CD14-positive monocyte (primary cell): Measurements from ENCODE around the gene RNU6-7. TPM values are rescaled to one million over a fixed set of nuclear protein-coding genes. Genes with fewer than 3 reads are reported as not detected.

Experiments used
- DNase-seq, 3 donors: peaks; one replicate each; pipeline ENCODE4 v3.0.0-alpha.2; 2011 to 2022
- H2AFZ ChIP-seq: 2 replicates; pipeline ENCODE4 v1.6.0; 2012; ENCODE audit warnings: mild to moderate bottlenecking, low read depth, low read length, inconsistent platforms; ENCODE audit not compliant: insufficient read depth, poor library complexity, severe bottlenecking
- H3K27ac ChIP-seq, 2 donors: 1 replicate in 1 of 2; 2 replicates in 1 of 2; pipeline ENCODE4 v1.5.1; 2012 to 2013; ENCODE audit warnings: low read length in 2 of 2, control low read depth in 1 of 2, inconsistent platforms in 1 of 2, low read depth in 1 of 2, mild to moderate bottlenecking in 1 of 2
- H3K27me3 ChIP-seq, 2 donors: one replicate each; pipeline versions ENCODE4 v1.6.0 to v1.6.1; 2011 to 2013; ENCODE audit warnings: low read length in 2 of 2; ENCODE audit not compliant: control insufficient read depth in 2 of 2, insufficient read depth in 2 of 2
- H3K36me3 ChIP-seq, 2 donors: replicated peaks in 1 of 2; 1 replicate in 1 of 2; 2 replicates in 1 of 2; pipeline versions ENCODE4 v1.5.1 to v1.6.1; 2012 to 2013; ENCODE audit warnings: low read length in 2 of 2, control low read depth in 1 of 2, inconsistent platforms in 1 of 2, mild to moderate bottlenecking in 1 of 2; ENCODE audit not compliant: insufficient read depth in 2 of 2, control insufficient read depth in 1 of 2
- H3K4me1 ChIP-seq, 2 donors: 1 replicate in 1 of 2; 2 replicates in 1 of 2; pipeline versions ENCODE4 v1.5.1 to v1.6.1; 2012 to 2013; ENCODE audit warnings: low read length in 2 of 2, control low read depth in 1 of 2, inconsistent platforms in 1 of 2, mild to moderate bottlenecking in 1 of 2, moderate library complexity in 1 of 2; ENCODE audit not compliant: insufficient read depth in 2 of 2, control insufficient read depth in 1 of 2
- H3K4me2 ChIP-seq: replicated peaks from 2 replicates; pipeline ENCODE3; 2012; ENCODE audit warnings: low read length, moderate library complexity, mild to moderate bottlenecking; ENCODE audit not compliant: poor library complexity, severe bottlenecking; ENCODE audit errors: extremely low read depth
- H3K4me3 ChIP-seq, 3 experiments: fragments of 200-600 bp in 1 of 3; sonication (generic) in 1 of 3; replicated peaks in 1 of 3; 1 replicate in 2 of 3; 2 replicates in 1 of 3; pipeline ENCODE4 v1.5.1; 2011 to 2013; ENCODE audit warnings: low read length in 3 of 3, mild to moderate bottlenecking in 3 of 3, control low read depth in 2 of 3, low read depth in 2 of 3, inconsistent platforms in 1 of 3, moderate library complexity in 1 of 3
- H3K79me2 ChIP-seq: 2 replicates; pipeline ENCODE4 v1.6.0; 2012; ENCODE audit warnings: mild to moderate bottlenecking, control low read depth, inconsistent platforms, low read length, moderate library complexity; ENCODE audit not compliant: insufficient read depth
- H3K9ac ChIP-seq: 2 replicates; pipeline ENCODE4 v1.6.0; 2017; ENCODE audit warnings: low read length, mild to moderate bottlenecking; ENCODE audit not compliant: insufficient read depth, poor library complexity, severe bottlenecking
- H3K9me3 ChIP-seq, 2 donors: replicated peaks in 1 of 2; 1 replicate in 1 of 2; 2 replicates in 1 of 2; pipeline versions ENCODE4 v1.5.1 to v1.6.1; 2012 to 2013; ENCODE audit warnings: low read length in 2 of 2, control low read depth in 1 of 2; ENCODE audit not compliant: control insufficient read depth in 1 of 2, insufficient read depth in 1 of 2
- H4K20me1 ChIP-seq: 2 replicates; pipeline ENCODE4 v1.6.0; 2012; ENCODE audit warnings: mild to moderate bottlenecking, low read length, control low read depth, moderate library complexity; ENCODE audit not compliant: insufficient read depth
- H3K27ac Mint-ChIP-seq, 7 donors: one replicate each; pipeline ENCODE4 v1.8.0; 2020; ENCODE audit warnings: mild to moderate bottlenecking in 7 of 7, mixed read lengths in 7 of 7, moderate library complexity in 6 of 7, inconsistent platforms in 2 of 7
- H3K27me3 Mint-ChIP-seq, 3 donors: one replicate each; pipeline ENCODE4 v1.8.0; 2021 to 2022; ENCODE audit warnings: low read depth in 3 of 3, mild to moderate bottlenecking in 3 of 3, mixed read lengths in 3 of 3, moderate library complexity in 3 of 3, inconsistent platforms in 1 of 3
- H3K36me3 Mint-ChIP-seq, 2 donors: one replicate each; pipeline ENCODE4 v1.8.0; 2020; ENCODE audit warnings: mixed read lengths in 2 of 2, inconsistent platforms in 1 of 2, mild to moderate bottlenecking in 1 of 2
- H3K4me1 Mint-ChIP-seq: one replicate; pipeline ENCODE4 v1.8.0; 2020; ENCODE audit warnings: mild to moderate bottlenecking, mixed read lengths
- H3K4me3 Mint-ChIP-seq, 2 donors: one replicate each; pipeline ENCODE4 v1.8.0; 2020; ENCODE audit warnings: mild to moderate bottlenecking in 2 of 2, mixed read lengths in 2 of 2, moderate library complexity in 1 of 2
- H3K9me3 Mint-ChIP-seq, 7 donors: one replicate each; pipeline ENCODE4 v1.8.0; 2020 to 2022; ENCODE audit warnings: mixed read lengths in 7 of 7, mild to moderate bottlenecking in 6 of 7, moderate library complexity in 6 of 7, inconsistent platforms in 2 of 7
- CTCF ChIP-seq: fragments of 200-600 bp; IDR thresholded peaks from one replicate; pipeline ENCODE4 v1.8.0; 2022; ENCODE audit warnings: antibody characterized with exemption, mild to moderate bottlenecking
- WGBS: methylation state at CpG from one replicate; pipeline ENCODE4 v1.1.5; 2013; ENCODE audit warnings: missing lambda C conversion rate; ENCODE audit not compliant: insufficient coverage; 5-methylcytosine and 5-hydroxymethylcytosine counted together
- intact Hi-C, 2 donors: fragments of 100-400 bp; cut with micrococcal nuclease; formaldehyde crosslinking; loops; one replicate each; pipeline versions ENCODE4 v1.15.0 to v1.15.1; 2023
- polyA plus RNA-seq, 3 donors: library from polyadenylated mRNA; depleted of rRNA in 1 of 3; unstranded in 2 of 3; stranded (reverse) in 1 of 3; fragments of 300-500 nt in 2 of 3; fragments of >200 nt in 1 of 3; fragmentation: Illumina TruSeq in 2 of 3; gene quantifications; 1 replicate in 2 of 3; 2 replicates in 1 of 3; pipeline ENCODE4 v1.2.3, GENCODE V29; 2012 to 2021

RNU6-7 gene
- polyA plus RNA-seq, 3 donors, result not detected

- no peaks in the 10 kb centered on the region for H3K27me3 ChIP-seq
- H3K9ac ChIP-seq, result no peak overlapping the region
- Mint-ChIP-seq H3K4me3 (no peak overlapping the region), H3K4me1 (peaks cover 5% of the 10 kb centered on the region), H3K36me3 (no peaks in the 10 kb centered on the region), H3K27ac (no peak overlapping the region), H3K27me3 (peaks cover 0 to 2% (median 0%) of the 10 kb centered on the region in 3 donors), H3K9me3 (peaks cover 0 to 16% (median 6%) of the 10 kb centered on the region in 7 donors)
- H3K4me1 ChIP-seq, result no peaks in the 10 kb centered on the region
- no peak overlapping the region for H3K27ac ChIP-seq
- intact Hi-C loops, result no loop called here
- TF ChIP-seq CTCF, result no peak
- H3K9me3 ChIP-seq, result peaks cover 0 to 4% of the 10 kb centered on the region in 2 donors
- H3K4me3 ChIP-seq, result no peak overlapping the region
- no peaks in the 10 kb centered on the region for H3K79me2 ChIP-seq
- no peaks in the 10 kb centered on the region for H4K20me1 ChIP-seq
- no peak for DNase-seq
- no peak overlapping the region for H2AFZ ChIP-seq
- no peaks in the 10 kb centered on the region for H3K36me3 ChIP-seq
- no peak overlapping the region for H3K4me2 ChIP-seq
These were observed 15.6 kb upstream of the RNU6-7 start for GRCh38 chr14:32186248-32186647.

- no peaks in the 10 kb centered on the region for H3K27me3 ChIP-seq
- Mint-ChIP-seq H3K36me3 (no peaks in the 10 kb centered on the region), H3K9me3 (peaks cover 0 to 10% (median 4%) of the 10 kb centered on the region in 7 donors), H3K27me3 (peaks cover 0 to 2% (median 0%) of the 10 kb centered on the region in 3 donors), H3K4me3 (no peak overlapping the region), H3K27ac (no peak overlapping the region), H3K4me1 (peaks cover 5% of the 10 kb centered on the region)
- H3K9ac ChIP-seq, result no peak overlapping the region
- no peaks in the 10 kb centered on the region for H3K4me1 ChIP-seq
- no peak overlapping the region for H3K27ac ChIP-seq
- no peak for DNase-seq
- H2AFZ ChIP-seq, result no peak overlapping the region
- no peaks in the 10 kb centered on the region for H3K79me2 ChIP-seq
- H3K4me3 ChIP-seq, result no peak overlapping the region
- H3K4me2 ChIP-seq, result no peak overlapping the region
- 60% methylated on average over 1 of the region's 1 CpG for WGBS
- peaks cover 0 to 4% of the 10 kb centered on the region in 2 donors for H3K9me3 ChIP-seq
- no peaks in the 10 kb centered on the region for H3K36me3 ChIP-seq
- no peaks in the 10 kb centered on the region for H4K20me1 ChIP-seq
- intact Hi-C loops, result no loop called here
- TF ChIP-seq CTCF, result no peak
These were observed 12.0 kb upstream of the RNU6-7 start for GRCh38 chr14:32189811-32190210.
